ENCODE measurements around the gene LGALS1.
A peak's percentile ranks its signal among the peaks of the same experiment; 100 is the strongest.

LGALS1 gene

DNA sequence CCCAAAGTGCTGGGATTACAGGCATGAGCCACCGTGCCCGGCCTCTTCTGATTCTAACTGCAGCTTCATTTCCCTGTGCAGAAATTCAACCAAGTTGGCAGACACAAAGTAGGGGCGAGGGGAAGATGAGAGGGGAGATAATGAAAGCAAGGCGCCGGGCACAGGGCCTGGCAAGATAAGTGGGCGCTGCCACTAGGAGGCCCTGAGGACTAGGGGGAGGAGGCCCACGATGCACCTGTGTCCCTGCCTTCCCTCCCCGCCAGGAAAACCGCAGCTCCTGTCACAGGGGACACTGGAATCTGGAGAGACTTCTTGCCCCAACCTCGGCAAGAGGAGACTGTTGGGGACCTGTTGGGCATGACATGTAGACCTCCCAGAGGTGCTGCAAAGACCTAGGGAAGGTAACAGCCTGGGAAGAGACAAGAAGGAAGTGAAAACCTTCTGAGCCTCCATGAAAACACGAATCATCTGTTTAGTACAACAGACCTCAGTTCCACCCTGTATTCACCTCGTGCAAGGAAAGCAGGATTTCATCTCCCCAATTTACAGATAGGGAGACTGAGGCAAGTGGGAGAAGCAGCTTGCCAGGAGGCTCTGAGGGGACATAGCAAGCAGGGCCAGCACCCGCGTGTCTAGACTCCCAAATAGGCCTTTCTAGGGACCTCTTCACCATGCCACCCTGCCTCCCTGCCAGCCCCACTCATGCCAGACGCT, 3.1 kb upstream of the LGALS1 start:
- H3K4me1 ChIP-seq (ENCODE audit: control extremely low read depth in 1 of 4, control insufficient read depth in 4 of 4, insufficient read depth in 4 of 4, low read length in 3 of 4), result peaks cover 5 to 66% (median 61%) of the 10 kb centered on the region in 4 experiments

DNA sequence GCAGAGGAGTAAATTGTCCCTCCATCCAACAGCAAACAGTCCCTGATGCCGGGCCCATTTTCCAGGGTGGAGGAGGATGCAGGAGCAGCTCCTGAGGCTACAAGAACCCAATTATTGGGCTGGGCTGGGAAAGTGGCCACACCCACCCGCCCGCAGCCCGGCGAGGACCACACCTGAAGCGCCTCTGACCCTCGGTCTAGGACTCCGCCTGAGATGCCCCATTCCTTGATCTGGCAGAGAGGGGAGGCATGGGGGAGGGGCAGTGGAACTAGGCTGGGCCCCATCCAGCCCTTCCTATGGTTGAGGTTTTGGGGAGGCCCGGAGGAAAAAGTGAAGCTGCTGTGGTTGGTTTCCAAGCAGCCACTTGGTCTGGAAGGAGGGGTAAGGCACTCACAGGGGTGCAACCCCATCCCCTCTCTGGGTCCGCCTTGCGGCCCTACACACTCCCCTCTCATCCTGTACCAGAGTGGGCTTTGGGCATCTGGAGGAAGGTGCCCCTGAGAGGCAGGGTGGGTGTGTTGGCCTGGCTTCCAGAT, 2.4 kb upstream of the LGALS1 start:
- WGBS (ENCODE audit: insufficient coverage), result 14% methylated on average over 8 of the region's 11 CpGs
- Histone ChIP-seq H3K27ac (ENCODE audit: insufficient read depth in 1 of 2, low read depth in 1 of 2, low read length in 2 of 2, poor library complexity in 1 of 2, severe bottlenecking in 2 of 2) (peak overlapping the region in 1 of 2 experiments; percentile 34), H3K36me3 (ENCODE audit: control insufficient read depth in 4 of 4, insufficient read depth in 4 of 4, low read length in 3 of 4) (peaks cover 0 to 2% (median 0%) of the 10 kb centered on the region in 4 experiments), H3K4me1 (ENCODE audit: control extremely low read depth in 1 of 4, control insufficient read depth in 4 of 4, insufficient read depth in 4 of 4, low read length in 3 of 4) (peaks cover 5 to 72% (median 67%) of the 10 kb centered on the region in 4 experiments), H3K4me3 (ENCODE audit: control insufficient read depth in 1 of 7, extremely low read depth in 1 of 7, insufficient read depth in 4 of 7, low read depth in 2 of 7, low read length in 6 of 7) (peak overlapping the region in 5 of 7 experiments; percentile 26 to 61 (median 46)), H3K9me3 (ENCODE audit: control extremely low read depth in 1 of 5, control insufficient read depth in 4 of 5, insufficient read depth in 2 of 5, low read depth in 1 of 5, low read length in 4 of 5) (no peaks in the 10 kb centered on the region), H3K27me3 (replicated peaks in 2 of 5; ENCODE audit: control insufficient read depth in 4 of 5, insufficient read depth in 5 of 5, low read length in 4 of 5) (no peaks in the 10 kb centered on the region)
- peak; percentile 31 to 80 (median 74) for DNase-seq
- ChIA-PET POLR2A (interaction anchor here (0.6 to 1.0 kb wide), 2 partner anchors 15 to 34 kb away, joined by 3 to 4 read pairs; partner anchors contain the start of genes PDXP and SH3BP1), CTCF (interaction anchor here (1.7 to 39.6 kb wide), 4 partner anchors 5 to 119 kb away, joined by 3 to 672 read pairs (median 494); partner anchors contain the start of genes LGALS1, NOL12, PDXP and SH3BP1)

More for the DNA sequence above, 3.1 kb upstream of the LGALS1 start:
- Histone ChIP-seq H3K36me3 (ENCODE audit: control insufficient read depth in 4 of 4, insufficient read depth in 4 of 4, low read length in 3 of 4) (peaks cover 0 to 5% (median 2%) of the 10 kb centered on the region in 4 experiments), H3K27me3 (replicated peaks in 2 of 5; ENCODE audit: control insufficient read depth in 4 of 5, insufficient read depth in 5 of 5, low read length in 4 of 5) (no peaks in the 10 kb centered on the region), H3K9me3 (ENCODE audit: control extremely low read depth in 1 of 5, control insufficient read depth in 4 of 5, insufficient read depth in 2 of 5, low read depth in 1 of 5, low read length in 4 of 5) (no peaks in the 10 kb centered on the region), H3K4me3 (ENCODE audit: control insufficient read depth in 1 of 7, extremely low read depth in 1 of 7, insufficient read depth in 4 of 7, low read depth in 2 of 7, low read length in 6 of 7) (peak overlapping the region in 4 of 7 experiments; percentile 26 to 61 (median 49)), H3K27ac (ENCODE audit: insufficient read depth in 1 of 2, low read depth in 1 of 2, low read length in 2 of 2, poor library complexity in 1 of 2, severe bottlenecking in 2 of 2) (peak overlapping the region in 1 of 2 experiments; percentile 19)
- WGBS (ENCODE audit: insufficient coverage), result 22% methylated on average over 12 of the region's 15 CpGs
- DNase-seq, result peak; percentile 32 to 68 (median 47)
- ChIA-PET POLR2A (interaction anchor here (0.6 to 1.6 kb wide), 4 partner anchors 11 to 33 kb away, joined by 3 to 5 read pairs (median 4); partner anchors contain the start of genes PDXP and SH3BP1), CTCF (interaction anchor here (1.2 to 39.6 kb wide), 5 partner anchors 5 to 120 kb away, joined by 3 to 672 read pairs (median 494); partner anchors contain the start of genes LGALS1, NOL12, PDXP and SH3BP1)

DNA sequence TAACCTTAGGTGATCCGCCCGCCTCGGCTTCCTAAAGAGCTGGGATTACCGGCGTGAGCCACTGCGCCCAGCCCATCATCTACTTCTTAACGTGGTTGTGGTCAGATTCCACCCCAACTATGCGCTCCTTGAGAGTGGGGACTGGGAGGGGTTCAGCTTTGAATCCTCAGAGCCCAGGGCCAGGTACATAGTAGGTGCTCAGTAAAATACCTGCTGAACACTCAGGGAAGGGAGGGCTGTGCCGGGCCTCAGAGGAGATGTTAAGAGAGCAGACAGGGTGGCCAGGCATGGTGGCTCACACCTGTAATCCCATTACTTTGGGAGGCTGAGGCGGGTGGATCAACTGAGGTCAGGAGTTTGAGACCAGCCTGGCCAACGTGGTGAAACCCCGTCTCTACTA, 1.2 kb upstream of the LGALS1 start:
- no peak for DNase-seq
- WGBS (ENCODE audit: insufficient coverage), result 100% methylated on average over 1 of the region's 12 CpGs
- ChIA-PET POLR2A (no interaction called here), CTCF (interaction anchor here (1.8 to 39.6 kb wide), 4 partner anchors 3 to 37 kb away, joined by 5 to 672 read pairs (median 494); partner anchors contain the start of genes LGALS1, NOL12, PDXP and SH3BP1)
- H3K27ac ChIP-seq (ENCODE audit: insufficient read depth in 1 of 2, low read depth in 1 of 2, low read length in 2 of 2, poor library complexity in 1 of 2, severe bottlenecking in 2 of 2), result peak overlapping the region in 1 of 2 experiments; percentile 49
- H3K4me3 ChIP-seq (ENCODE audit: control insufficient read depth in 1 of 7, extremely low read depth in 1 of 7, insufficient read depth in 4 of 7, low read depth in 2 of 7, low read length in 6 of 7), result no peak overlapping the region
- no peaks in the 10 kb centered on the region for H3K27me3 ChIP-seq (replicated peaks in 2 of 5; ENCODE audit: control insufficient read depth in 4 of 5, insufficient read depth in 5 of 5, low read length in 4 of 5)
- peaks cover 0 to 6% (median 0%) of the 10 kb centered on the region in 4 experiments for H3K36me3 ChIP-seq (ENCODE audit: control insufficient read depth in 4 of 4, insufficient read depth in 4 of 4, low read length in 3 of 4)
- H3K9me3 ChIP-seq (ENCODE audit: control extremely low read depth in 1 of 5, control insufficient read depth in 4 of 5, insufficient read depth in 2 of 5, low read depth in 1 of 5, low read length in 4 of 5), result no peaks in the 10 kb centered on the region
- H3K4me1 ChIP-seq (ENCODE audit: control extremely low read depth in 1 of 4, control insufficient read depth in 4 of 4, insufficient read depth in 4 of 4, low read length in 3 of 4), result peaks cover 5 to 80% (median 72%) of the 10 kb centered on the region in 4 experiments

DNA sequence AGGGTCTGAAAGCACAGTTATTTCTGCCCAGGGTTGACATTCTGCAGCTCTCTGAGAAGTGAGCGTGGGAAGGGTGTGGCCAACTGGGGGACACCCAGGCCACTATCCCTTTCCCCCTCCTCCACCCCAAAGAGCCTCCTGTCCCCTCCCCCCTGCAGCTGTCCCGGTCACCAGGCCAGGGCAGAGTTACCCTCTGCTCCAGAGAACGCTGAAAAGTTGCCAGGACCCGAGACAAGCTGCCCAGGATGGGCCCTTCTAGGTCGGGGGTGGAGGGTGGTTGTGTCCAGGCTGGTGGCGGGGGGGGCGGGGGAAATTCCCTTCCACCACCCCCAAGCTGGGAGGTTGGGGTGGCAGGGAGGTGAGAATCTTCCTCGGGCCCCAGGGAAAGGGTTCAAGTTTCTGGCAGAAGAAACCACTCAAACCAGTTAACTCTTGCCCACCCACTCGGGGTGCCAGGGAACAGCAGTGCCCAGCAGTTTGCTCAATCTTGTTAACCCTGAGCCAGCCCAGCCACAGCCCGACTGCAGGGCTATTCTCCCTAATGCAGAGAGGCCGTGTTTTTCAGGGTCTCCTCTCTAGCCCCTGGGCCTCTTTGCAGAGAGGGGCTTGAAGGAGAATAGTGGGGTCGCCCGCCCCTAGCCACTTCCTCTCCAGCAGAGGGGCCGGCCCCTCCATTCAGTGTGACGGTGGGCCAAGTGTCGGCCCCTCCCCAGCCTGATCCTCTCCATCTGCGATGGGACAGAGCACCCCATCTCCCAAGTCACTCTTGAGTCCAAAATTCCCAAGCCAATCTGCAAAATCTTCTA, 697 bp downstream of the LGALS1 start:
- peak overlapping the region in 6 of 7 experiments; percentile 48 to 76 (median 56) for H3K4me3 ChIP-seq (ENCODE audit: control insufficient read depth in 1 of 7, extremely low read depth in 1 of 7, insufficient read depth in 4 of 7, low read depth in 2 of 7, low read length in 6 of 7)
- DNase-seq, result peak in 2 of 3 donors; percentile 22 to 33
- H3K4me1 ChIP-seq (ENCODE audit: control extremely low read depth in 1 of 4, control insufficient read depth in 4 of 4, insufficient read depth in 4 of 4, low read length in 3 of 4), result peaks cover 5 to 76% (median 70%) of the 10 kb centered on the region in 4 experiments
- H3K9me3 ChIP-seq (ENCODE audit: control extremely low read depth in 1 of 5, control insufficient read depth in 4 of 5, insufficient read depth in 2 of 5, low read depth in 1 of 5, low read length in 4 of 5), result no peaks in the 10 kb centered on the region
- peak overlapping the region; percentile 81 to 90 for H3K27ac ChIP-seq (ENCODE audit: insufficient read depth in 1 of 2, low read depth in 1 of 2, low read length in 2 of 2, poor library complexity in 1 of 2, severe bottlenecking in 2 of 2)
- no peaks in the 10 kb centered on the region for H3K27me3 ChIP-seq (replicated peaks in 2 of 5; ENCODE audit: control insufficient read depth in 4 of 5, insufficient read depth in 5 of 5, low read length in 4 of 5)
- H3K36me3 ChIP-seq (ENCODE audit: control insufficient read depth in 4 of 4, insufficient read depth in 4 of 4, low read length in 3 of 4), result peaks cover 0 to 11% (median 2%) of the 10 kb centered on the region in 4 experiments
- POLR2A ChIA-PET, result interaction anchor here (1.6 kb wide), 1 partner anchor 15 kb away, joined by 5 read pairs; no protein-coding TSS in a partner anchor
- whole genome bisulfite sequencing (ENCODE audit: insufficient coverage), result 6% methylated on average over 9 of the region's 17 CpGs
- CTCF ChIA-PET, result interaction anchor here (1.8 to 39.6 kb wide), 4 partner anchors 2 to 38 kb away, joined by 5 to 672 read pairs (median 494); partner anchors contain the start of genes LGALS1, NOL12, PDXP and SH3BP1

DNA sequence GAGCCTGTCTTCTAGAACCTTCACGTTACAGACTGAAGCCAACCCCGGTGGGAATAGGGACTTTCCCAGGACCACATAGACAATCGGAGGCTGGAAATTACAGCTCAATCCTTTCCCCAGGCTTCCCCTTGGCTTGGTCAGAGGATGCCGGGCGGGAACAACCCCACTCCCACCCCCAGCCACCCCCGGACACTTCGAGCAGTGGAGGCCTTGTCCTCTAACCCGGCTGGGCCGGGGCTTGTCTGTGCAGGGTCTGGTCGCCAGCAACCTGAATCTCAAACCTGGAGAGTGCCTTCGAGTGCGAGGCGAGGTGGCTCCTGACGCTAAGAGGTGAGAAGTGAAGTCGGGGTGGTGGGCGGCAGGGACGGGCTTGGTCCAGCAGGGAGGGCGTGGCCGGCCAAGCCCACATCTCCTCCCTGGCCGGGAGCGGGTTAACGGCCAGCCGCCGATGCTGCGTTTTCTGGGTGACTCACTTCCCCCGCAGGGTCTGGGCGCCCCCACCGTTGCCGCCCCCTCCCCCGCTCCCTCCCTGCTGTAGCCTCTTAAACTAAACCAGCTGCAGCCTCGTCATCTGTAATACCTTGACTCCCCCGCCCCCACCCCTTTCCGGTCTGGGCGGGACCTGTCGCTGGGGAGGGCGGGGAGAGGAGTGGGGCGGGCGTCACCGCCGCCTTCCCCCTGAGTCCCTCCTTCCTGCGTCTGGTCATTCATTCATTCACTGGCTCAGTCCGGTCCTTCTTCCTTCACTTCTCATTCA, 1.5 kb downstream of the LGALS1 start:
- no peaks in the 10 kb centered on the region for H3K9me3 ChIP-seq (ENCODE audit: control extremely low read depth in 1 of 5, control insufficient read depth in 4 of 5, insufficient read depth in 2 of 5, low read depth in 1 of 5, low read length in 4 of 5)
- peak overlapping the region in 6 of 7 experiments; percentile 48 to 76 (median 64) for H3K4me3 ChIP-seq (ENCODE audit: control insufficient read depth in 1 of 7, extremely low read depth in 1 of 7, insufficient read depth in 4 of 7, low read depth in 2 of 7, low read length in 6 of 7)
- CTCF ChIA-PET, result interaction anchor here (1.7 to 39.6 kb wide), 3 partner anchors 13 to 39 kb away, joined by 5 to 672 read pairs (median 494); partner anchors contain the start of genes LGALS1, PDXP and SH3BP1
- DNase-seq, result peak; percentile 93 to 98 (median 98)
- H3K27me3 ChIP-seq (replicated peaks in 2 of 5; ENCODE audit: control insufficient read depth in 4 of 5, insufficient read depth in 5 of 5, low read length in 4 of 5), result no peaks in the 10 kb centered on the region
- POLR2A ChIA-PET, result interaction anchor here (1.4 to 1.6 kb wide), 2 partner anchors 16 to 18 kb away, joined by 5 read pairs; partner anchors contain the start of gene PDXP
- WGBS (ENCODE audit: insufficient coverage), result under 1% methylated on average over 34 of the region's 42 CpGs
- H3K4me1 ChIP-seq (ENCODE audit: control extremely low read depth in 1 of 4, control insufficient read depth in 4 of 4, insufficient read depth in 4 of 4, low read length in 3 of 4), result peaks cover 5 to 75% (median 68%) of the 10 kb centered on the region in 4 experiments
- H3K36me3 ChIP-seq (ENCODE audit: control insufficient read depth in 4 of 4, insufficient read depth in 4 of 4, low read length in 3 of 4), result peaks cover 0 to 11% (median 2%) of the 10 kb centered on the region in 4 experiments
- peak overlapping the region; percentile 81 to 90 for H3K27ac ChIP-seq (ENCODE audit: insufficient read depth in 1 of 2, low read depth in 1 of 2, low read length in 2 of 2, poor library complexity in 1 of 2, severe bottlenecking in 2 of 2)

Measured in common myeloid progenitor, CD34-positive (primary cell).